Subcutaneous abdominal adipose tissue (tissue), 5 donors: ENCODE results near the gene TXNDC16.

Experiments used
- H3K27ac ChIP-seq: one replicate; pipeline ENCODE4 v1.7.0; 2013; ENCODE audit warnings: low read depth, mild to moderate bottlenecking, inconsistent platforms, low read length, moderate library complexity
- H3K27me3 ChIP-seq, 5 donors: one replicate each; pipeline ENCODE4 v1.7.0; 2013; ENCODE audit warnings: low read length in 5 of 5, inconsistent platforms in 1 of 5; ENCODE audit not compliant: control insufficient read depth in 5 of 5, insufficient read depth in 4 of 5
- H3K36me3 ChIP-seq, 5 donors: one replicate each; pipeline ENCODE4 v1.7.0; 2013; ENCODE audit warnings: low read length in 5 of 5; ENCODE audit not compliant: control insufficient read depth in 5 of 5, insufficient read depth in 5 of 5
- H3K4me1 ChIP-seq, 5 donors: one replicate each; pipeline ENCODE4 v1.7.0; 2013; ENCODE audit warnings: low read length in 5 of 5, mild to moderate bottlenecking in 3 of 5, moderate library complexity in 1 of 5; ENCODE audit not compliant: control insufficient read depth in 5 of 5, insufficient read depth in 5 of 5
- H3K4me3 ChIP-seq, 5 donors: one replicate each; pipeline ENCODE4 v1.7.0; 2013; ENCODE audit warnings: low read length in 5 of 5, low read depth in 1 of 5
- H3K9ac ChIP-seq, 5 donors: one replicate each; pipeline ENCODE4 v1.7.0; 2013; ENCODE audit warnings: low read length in 5 of 5, mild to moderate bottlenecking in 4 of 5, moderate library complexity in 3 of 5
- H3K9me3 ChIP-seq, 5 donors: one replicate each; pipeline ENCODE4 v1.7.0; 2013; ENCODE audit warnings: low read length in 5 of 5; ENCODE audit not compliant: control insufficient read depth in 5 of 5
- donor health status: healthy.
- donor health status: healthy.
- donor health status: healthy.
- donor health status: healthy.
- donor health status: healthy.

The TXNDC16 gene, protein sequence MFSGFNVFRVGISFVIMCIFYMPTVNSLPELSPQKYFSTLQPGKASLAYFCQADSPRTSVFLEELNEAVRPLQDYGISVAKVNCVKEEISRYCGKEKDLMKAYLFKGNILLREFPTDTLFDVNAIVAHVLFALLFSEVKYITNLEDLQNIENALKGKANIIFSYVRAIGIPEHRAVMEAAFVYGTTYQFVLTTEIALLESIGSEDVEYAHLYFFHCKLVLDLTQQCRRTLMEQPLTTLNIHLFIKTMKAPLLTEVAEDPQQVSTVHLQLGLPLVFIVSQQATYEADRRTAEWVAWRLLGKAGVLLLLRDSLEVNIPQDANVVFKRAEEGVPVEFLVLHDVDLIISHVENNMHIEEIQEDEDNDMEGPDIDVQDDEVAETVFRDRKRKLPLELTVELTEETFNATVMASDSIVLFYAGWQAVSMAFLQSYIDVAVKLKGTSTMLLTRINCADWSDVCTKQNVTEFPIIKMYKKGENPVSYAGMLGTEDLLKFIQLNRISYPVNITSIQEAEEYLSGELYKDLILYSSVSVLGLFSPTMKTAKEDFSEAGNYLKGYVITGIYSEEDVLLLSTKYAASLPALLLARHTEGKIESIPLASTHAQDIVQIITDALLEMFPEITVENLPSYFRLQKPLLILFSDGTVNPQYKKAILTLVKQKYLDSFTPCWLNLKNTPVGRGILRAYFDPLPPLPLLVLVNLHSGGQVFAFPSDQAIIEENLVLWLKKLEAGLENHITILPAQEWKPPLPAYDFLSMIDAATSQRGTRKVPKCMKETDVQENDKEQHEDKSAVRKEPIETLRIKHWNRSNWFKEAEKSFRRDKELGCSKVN

DNA sequence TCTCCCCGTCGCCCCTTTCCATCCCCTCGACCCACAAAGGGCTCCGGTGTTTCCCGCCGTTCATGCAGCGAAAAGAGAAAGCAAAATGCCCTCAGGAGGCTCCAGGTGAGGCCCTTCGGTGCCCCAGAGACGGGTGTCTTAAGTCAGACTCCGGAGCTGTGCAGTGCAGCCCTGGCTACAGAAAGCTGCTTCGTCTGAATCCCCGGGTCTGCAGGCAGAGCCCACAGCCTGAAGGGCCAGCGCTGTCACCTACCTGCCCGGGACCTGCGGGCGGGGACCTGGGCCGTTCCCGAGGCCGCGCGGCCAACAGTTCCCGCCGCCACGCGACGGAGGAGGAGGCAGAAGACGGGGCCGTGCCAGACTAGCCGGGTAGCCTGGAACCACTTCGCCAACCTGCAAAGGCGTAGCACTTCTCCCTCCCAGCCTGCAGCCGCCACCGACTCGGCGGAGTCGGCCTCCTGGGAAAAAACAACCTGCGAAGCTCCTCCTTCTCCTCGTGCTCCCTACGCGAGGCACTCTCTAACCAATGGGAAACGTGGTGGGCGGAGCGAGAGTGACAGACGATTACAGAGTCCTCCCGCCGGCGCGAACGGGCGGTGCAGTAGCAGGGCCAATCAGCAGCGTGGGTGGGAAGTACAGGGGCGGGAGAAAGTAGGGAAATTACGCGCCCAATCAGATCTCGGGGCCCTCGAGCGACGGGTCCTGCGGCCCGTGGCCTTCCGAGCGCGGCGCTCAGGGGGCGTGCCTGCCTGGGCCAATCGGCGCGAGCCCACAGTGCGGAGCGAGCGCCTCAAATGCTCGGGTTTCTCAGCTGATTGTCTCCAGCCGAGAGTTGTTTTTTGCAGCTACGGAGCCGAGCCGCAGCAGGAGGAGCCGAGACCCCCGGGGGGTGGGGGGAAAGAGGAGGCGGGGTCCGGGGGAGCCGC, at the start of gene TXNDC16, which contains the start of gene GPR137C:
Gene TXNDC16, minus strand, starts transcription at position 443 of the 926 bp plus-strand sequence. CDS start 8,948 bp downstream, outside the sequence.
Gene GPR137C, plus strand, starts transcription at position 774 of the 926 bp plus-strand sequence. CDS start 312 bp downstream, outside the sequence.
- Histone ChIP-seq H3K36me3 (no peaks in the 10 kb centered on the region), H3K27me3 (peaks cover 0 to 2% (median 0%) of the 10 kb centered on the region in 5 donors), H3K9ac (peak within 1 kb of the TSS; percentile 74 to 79 (median 75)), H3K27ac (peak within 1 kb of the TSS; percentile 32), H3K9me3 (no peaks in the 10 kb centered on the region), H3K4me3 (peak within 1 kb of the TSS; percentile 86 to 98 (median 93)), H3K4me1 (peaks cover 5 to 31% (median 24%) of the 10 kb centered on the region in 5 donors)

- no peaks in the 10 kb centered on the region for H3K27me3 ChIP-seq
Measured at GRCh38 chr14:52599974-52600373, 47.7 kb upstream of the TXNDC16 start.

DNA sequence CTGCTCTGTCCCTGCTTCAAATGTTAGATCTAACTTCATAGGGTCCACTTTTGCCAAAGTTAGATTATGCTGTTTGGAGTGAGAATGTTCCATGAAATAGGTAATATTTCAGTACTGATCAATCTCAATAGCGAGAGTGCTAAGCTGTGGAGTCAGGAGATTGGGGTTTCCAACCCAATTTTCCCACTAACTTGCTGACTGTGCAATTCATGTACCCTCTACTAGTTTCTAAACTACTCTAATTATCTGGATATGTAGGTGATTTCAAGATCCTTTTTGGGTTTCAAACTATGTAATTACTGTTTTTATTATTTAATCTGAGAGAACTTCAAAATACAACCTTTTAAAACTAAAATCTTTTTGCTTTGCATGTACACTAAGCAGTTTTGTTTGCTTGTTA, 46.3 kb upstream of the TXNDC16 start:
- H3K27ac ChIP-seq: no peak overlapping the region
- no peaks in the 10 kb centered on the region for H3K36me3 ChIP-seq
- no peaks in the 10 kb centered on the region for H3K4me1 ChIP-seq
- H3K9me3 ChIP-seq: peaks cover 0 to 2% (median 0%) of the 10 kb centered on the region in 5 donors
- H3K9ac ChIP-seq: no peak overlapping the region
- no peak overlapping the region for H3K4me3 ChIP-seq
- no peaks in the 10 kb centered on the region for H3K27me3 ChIP-seq

More at GRCh38 chr14:52599974-52600373, 47.7 kb upstream of the TXNDC16 start:
- peaks cover 0 to 12% (median 3%) of the 10 kb centered on the region in 5 donors for H3K9me3 ChIP-seq
- H3K9ac ChIP-seq: no peak overlapping the region
- no peak overlapping the region for H3K4me3 ChIP-seq
- no peak overlapping the region for H3K27ac ChIP-seq
- no peaks in the 10 kb centered on the region for H3K4me1 ChIP-seq
- H3K36me3 ChIP-seq: no peaks in the 10 kb centered on the region

GRCh38 chr14:52596861-52597260, 44.6 kb upstream of the TXNDC16 start:
- Histone ChIP-seq H3K9ac (no peak overlapping the region), H3K36me3 (no peaks in the 10 kb centered on the region), H3K4me1 (no peaks in the 10 kb centered on the region), H3K27ac (no peak overlapping the region), H3K4me3 (no peak overlapping the region), H3K27me3 (no peaks in the 10 kb centered on the region), H3K9me3 (no peaks in the 10 kb centered on the region)

DNA sequence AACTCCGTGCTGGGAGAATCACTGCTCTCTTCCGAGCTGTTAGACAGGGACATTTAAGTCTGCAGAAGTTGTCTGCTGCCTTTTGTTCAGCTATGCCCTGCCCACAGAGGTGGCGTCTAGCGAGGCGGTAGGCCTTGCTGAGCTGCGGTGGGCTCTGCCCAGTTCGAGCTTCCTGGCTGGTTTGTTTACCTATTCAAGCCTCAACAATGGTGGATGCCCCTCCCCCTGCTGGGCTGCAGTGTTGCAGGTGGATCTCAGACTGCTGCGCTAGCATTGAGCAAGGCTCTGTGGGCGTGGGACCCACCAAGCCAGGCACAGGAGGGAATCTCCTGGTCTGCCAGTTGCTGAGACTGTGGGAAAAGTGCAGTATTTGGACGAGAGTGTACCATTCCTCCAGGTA, 44.0 kb upstream of the TXNDC16 start:
- no peak overlapping the region for H3K27ac ChIP-seq
- H3K4me1 ChIP-seq: no peaks in the 10 kb centered on the region
- no peaks in the 10 kb centered on the region for H3K27me3 ChIP-seq
- H3K9me3 ChIP-seq: no peaks in the 10 kb centered on the region
- H3K9ac ChIP-seq: no peak overlapping the region
- H3K36me3 ChIP-seq: no peaks in the 10 kb centered on the region
- no peak overlapping the region for H3K4me3 ChIP-seq

DNA sequence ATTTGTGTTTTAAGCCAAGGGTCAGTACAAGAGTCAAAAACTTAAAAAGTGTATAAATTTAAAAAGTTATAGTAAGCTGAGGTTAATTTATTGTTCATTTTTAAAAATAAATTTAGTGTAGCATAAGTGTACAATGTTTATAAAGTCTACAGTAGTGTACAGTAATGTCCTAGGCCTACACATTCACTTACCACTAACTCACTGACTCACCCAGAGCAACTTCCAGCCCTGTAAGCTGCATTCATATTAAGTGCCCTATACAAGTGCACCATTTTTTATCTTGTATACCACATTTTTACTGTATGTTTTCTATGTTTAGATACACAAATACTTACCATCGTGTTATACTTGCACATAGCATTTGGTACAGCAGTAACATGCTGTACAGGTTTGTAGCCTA, 38.0 kb upstream of the TXNDC16 start:
- no peaks in the 10 kb centered on the region for H3K9me3 ChIP-seq
- H3K4me3 ChIP-seq: no peak overlapping the region
- H3K9ac ChIP-seq: no peak overlapping the region
- no peak overlapping the region for H3K27ac ChIP-seq
- H3K27me3 ChIP-seq: no peaks in the 10 kb centered on the region
- no peaks in the 10 kb centered on the region for H3K36me3 ChIP-seq
- H3K4me1 ChIP-seq: no peaks in the 10 kb centered on the region

GRCh38 chr14:52589646-52590045, 37.3 kb upstream of the TXNDC16 start:
- no peak overlapping the region for H3K27ac ChIP-seq
- no peak overlapping the region for H3K4me3 ChIP-seq
- H3K36me3 ChIP-seq: no peaks in the 10 kb centered on the region
- H3K9me3 ChIP-seq: no peaks in the 10 kb centered on the region
- H3K27me3 ChIP-seq: no peaks in the 10 kb centered on the region
- H3K4me1 ChIP-seq: no peaks in the 10 kb centered on the region
- H3K9ac ChIP-seq: no peak overlapping the region

DNA sequence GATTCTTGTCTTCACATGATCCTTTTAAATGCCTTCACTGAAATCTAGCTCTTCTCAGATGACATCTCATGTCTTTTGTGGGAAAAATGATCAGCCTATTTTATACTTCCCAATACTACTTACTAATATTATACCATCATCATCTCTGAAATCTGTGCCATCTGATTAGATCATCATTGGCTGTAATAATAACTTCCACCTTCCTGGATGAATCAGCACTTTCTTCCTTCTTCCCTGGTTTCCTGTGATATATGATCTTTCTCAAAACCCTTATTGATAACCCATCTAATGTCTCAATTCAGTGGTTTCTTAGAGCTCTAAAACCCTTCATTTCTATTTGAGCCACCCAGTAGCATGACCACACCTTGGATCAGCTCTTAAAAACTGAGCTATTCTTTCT, 31.2 kb upstream of the TXNDC16 start:
- no peaks in the 10 kb centered on the region for H3K36me3 ChIP-seq
- no peaks in the 10 kb centered on the region for H3K4me1 ChIP-seq
- H3K4me3 ChIP-seq: no peak overlapping the region
- no peak overlapping the region for H3K27ac ChIP-seq
- no peaks in the 10 kb centered on the region for H3K9me3 ChIP-seq
- no peak overlapping the region for H3K9ac ChIP-seq
- no peaks in the 10 kb centered on the region for H3K27me3 ChIP-seq

DNA sequence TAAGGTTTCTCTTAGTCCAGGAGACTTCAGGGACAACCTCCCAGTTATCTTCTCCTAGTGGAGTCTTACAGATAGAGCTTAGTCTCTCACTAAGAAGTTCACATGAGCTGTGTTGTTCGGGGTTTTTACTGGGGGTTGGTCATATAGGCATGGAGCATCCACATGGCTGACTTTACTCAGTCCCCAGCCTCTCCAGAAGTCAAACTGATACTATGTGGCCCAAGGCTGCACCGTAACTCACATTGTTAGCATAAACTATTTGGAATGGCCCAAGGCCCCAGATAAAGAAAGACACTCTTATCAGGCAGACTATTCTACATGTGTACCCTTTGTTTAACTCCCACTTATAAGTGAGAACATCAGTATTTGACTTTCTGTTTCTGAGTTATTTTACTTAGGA, 23.6 kb upstream of the TXNDC16 start:
- no peak overlapping the region for H3K4me3 ChIP-seq
- H3K27me3 ChIP-seq: no peaks in the 10 kb centered on the region
- no peaks in the 10 kb centered on the region for H3K36me3 ChIP-seq
- no peak overlapping the region for H3K9ac ChIP-seq
- H3K4me1 ChIP-seq: no peaks in the 10 kb centered on the region
- H3K27ac ChIP-seq: no peak overlapping the region
- H3K9me3 ChIP-seq: peaks cover 0 to 13% (median 2%) of the 10 kb centered on the region in 5 donors
